Right ventricle myocardium inferior (tissue), 1 donor: ENCODE measurements around the gene UBAC2. TPM values are rescaled to one million over a fixed set of nuclear protein-coding genes. Genes with fewer than 3 reads are reported as not detected.
"Not testable (repeated sequence)": the region's sequence is repeated elsewhere in the genome, so short reads cannot be mapped to it uniquely, and the experiment has no call there.

Experiments
- ATAC-seq: fragments of 200-7000 bp; cut with Tn5 transposase; one replicate; pipeline ENCODE4 v1.9.1; 2020; ENCODE audit warnings: mild to moderate bottlenecking, moderate library complexity
- DNase-seq: peaks from one replicate; pipeline ENCODE4 v3.0.0; 2021; ENCODE audit errors: missing footprints
- intact Hi-C: fragments of 100-400 bp; cut with DNase I; formaldehyde crosslinking; loops from one replicate; pipeline ENCODE4 v1.11.0; 2022
- total RNA-seq: library from RNA; stranded (reverse); fragmentation: NEBNext Ultra II Directional; extraction: Animal tissue kit (Norgen Biotek cat#: 25700); gene quantifications from one replicate; pipeline ENCODE4 v1.2.1, GENCODE V29; 2021
- donor health status: DM: no; HTN: yes; CAD: no; lungs with severe emphysema.

UBAC2 gene
- total RNA-seq, 1 donor from 2014 or later = 39.1 TPM

DNA sequence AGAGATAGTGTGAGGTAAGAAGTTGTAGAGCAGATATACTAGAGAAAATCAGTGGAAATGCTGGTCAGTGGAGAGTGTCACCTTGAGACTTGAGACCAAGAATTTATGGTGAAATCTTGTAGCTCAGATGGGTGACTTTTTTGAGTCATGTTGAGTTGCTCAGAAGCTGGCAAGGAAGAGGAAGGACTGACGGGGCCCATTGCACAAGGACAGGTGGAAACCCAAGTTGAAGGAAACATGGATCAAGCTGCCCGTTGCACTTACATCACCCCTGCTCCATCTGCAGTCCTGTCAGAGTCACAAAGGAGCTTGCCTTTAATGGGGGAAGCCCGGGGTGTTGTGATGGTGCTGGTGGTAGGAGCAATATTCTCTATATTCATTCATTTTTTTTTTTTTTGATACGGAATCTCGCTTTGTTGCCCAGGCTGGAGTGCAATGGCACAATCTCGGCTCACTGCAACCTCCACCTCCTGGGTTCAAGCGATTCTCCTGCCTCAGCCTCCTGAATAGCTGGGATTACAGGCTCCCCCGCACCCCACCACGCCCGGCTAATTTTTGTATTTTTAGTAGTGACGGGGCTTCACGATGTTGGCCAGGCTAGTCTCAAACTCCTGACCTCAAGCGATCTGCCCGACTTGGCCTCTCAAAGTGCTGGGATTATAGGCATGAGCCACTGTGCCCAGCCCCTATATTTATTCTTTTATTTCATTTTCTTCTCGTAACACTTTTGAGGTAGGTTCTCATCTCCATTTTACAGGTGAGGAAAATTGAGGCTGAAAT lies 27.4 kb downstream of the UBAC2 start:
- no peak for DNase-seq
- intact Hi-C loops = no loop called here
- no peak for ATAC-seq

DNA sequence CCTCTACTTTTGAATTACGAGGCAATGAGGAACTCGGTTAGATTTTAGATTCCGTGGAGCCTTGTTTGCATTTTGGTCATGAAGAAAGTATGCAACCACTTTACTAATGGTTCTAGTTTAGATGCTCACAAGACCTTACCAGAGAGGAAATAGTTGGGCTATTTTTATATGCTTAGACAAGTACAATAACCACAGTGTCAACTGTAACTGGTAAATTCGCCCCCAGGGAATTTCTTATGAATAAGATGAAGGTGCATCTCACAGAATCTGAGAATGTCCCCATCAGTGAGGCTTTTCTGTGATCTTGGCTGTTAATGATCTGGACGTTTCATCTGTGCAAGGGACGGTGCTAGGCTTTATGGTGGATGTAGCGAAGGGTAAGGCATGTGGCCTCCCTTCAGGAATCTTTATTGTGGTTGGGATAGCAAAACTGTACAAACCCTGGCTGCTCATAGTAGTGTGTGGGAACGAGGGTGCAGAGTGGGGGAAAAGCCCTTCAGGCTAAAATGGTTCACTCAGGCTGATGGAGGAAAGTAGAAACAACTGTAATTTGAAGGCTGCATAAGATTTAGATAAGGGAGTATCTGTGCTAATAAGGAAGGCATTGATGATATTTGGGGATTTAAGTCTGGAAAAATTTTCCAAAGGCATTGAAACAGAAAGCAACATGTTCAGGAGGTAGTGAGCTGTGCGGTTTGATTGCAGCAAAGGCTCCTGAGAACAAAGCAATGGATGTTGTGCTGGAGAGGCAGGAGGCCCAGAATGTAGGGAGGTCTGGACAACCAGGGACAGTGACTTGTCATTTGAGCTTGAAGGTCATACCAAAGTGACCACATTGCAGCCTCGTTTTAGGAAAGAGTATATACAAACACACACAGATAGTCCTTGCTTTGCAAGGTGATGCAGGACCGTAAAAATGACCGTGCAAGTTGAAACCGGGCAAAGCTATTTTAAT lies 28.4 kb downstream of the UBAC2 start:
- intact Hi-C loops = no loop called here
- DNase-seq = no peak
- ATAC-seq = peak; percentile 30

DNA sequence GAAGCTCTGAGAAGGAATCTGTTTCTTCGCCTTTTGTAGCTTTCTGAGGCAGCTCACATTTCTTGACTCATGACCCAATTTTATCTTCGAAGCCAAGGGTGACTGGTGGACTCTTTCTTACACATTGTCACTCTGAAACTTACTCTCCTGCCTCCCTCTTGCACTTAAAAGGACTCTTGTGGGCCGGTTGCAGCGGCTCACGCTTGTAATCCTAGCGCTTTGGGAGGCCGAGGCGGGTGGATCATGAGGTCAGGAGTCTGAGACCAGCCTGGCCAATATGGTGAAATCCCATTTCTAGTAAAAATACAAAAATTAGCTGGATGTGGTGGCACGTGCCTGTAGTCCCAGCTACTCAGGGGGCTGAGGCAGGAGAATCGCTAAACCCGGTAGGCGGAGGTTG lies 29.9 kb downstream of the UBAC2 start:
- ATAC-seq, DNase-seq, intact Hi-C loops: not testable (repeated sequence)

DNA sequence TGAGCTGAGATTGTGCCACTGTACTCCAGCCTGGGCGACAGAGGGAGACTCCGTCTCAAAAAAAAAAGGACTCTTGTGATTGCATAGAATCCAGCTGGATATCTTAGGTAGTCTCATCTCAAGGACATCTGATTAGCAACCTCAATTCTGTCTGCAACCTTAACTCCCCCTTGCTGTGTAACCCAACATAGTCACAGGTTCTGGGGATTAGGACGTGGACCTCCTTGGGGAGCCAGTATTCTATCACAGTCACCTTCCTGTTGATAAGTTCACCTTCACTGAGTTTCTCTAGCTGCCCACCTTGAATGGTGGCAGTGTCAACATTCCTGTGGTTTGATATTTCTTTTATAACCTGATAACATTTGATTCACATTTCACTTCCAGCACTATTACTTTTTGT lies 30.3 kb downstream of the UBAC2 start:
- ATAC-seq (no peak), DNase-seq (no peak)
- intact Hi-C loops = no loop called here

DNA sequence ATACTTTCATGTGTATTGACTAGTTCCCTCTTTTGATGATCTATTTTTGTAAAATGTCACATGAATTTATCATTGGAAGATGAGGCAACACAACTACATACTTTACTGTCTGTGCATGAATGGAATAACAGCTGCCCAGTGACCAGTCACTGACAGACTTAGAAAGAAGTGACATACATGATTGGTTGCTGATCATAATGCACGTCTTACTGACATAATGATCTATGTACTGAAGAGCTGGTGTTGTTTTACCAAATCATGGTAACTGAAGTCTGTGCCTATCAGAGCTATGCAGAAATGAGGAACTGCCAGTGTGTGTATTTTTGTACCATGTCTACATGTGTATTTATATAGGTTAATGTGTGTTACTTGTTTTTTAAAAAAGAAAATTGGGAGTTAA lies 31.1 kb downstream of the UBAC2 start:
- no peak for ATAC-seq
- intact Hi-C loops = no loop called here
- DNase-seq = no peak

DNA sequence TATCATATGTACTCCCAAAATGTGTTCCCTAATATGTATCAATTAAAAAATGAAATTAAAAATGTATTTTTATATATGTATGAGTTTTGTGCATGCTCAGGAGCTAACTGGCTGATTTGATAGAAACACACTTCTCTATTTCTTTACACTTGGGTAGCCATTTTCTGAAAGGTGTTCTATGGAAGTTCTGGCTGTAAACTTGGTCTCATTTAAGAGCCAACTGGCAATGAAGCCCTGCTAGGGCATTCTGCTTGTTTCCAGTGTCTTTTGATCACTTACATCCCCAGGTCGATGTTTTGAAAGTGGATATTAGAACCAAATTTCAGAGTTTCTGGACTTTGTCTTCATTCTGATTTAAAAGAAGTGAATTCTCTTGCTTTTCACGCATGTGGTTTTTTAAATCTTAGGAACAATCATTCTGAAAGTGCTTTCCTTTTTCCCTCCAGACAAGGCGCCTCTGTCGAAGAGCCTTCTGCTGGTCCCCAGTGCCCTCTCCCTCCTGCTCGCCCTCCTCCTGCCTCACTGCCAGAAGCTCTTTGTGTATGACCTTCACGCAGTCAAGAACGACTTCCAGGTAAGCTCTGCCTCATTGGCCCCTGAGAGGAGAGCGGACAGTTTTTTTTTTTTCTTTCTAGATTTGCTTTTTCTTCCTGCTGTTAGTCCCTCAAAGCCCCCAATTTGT lies 37.5 kb downstream of the UBAC2 start:
- no peak for DNase-seq
- intact Hi-C loops = no loop called here
- no peak for ATAC-seq

DNA sequence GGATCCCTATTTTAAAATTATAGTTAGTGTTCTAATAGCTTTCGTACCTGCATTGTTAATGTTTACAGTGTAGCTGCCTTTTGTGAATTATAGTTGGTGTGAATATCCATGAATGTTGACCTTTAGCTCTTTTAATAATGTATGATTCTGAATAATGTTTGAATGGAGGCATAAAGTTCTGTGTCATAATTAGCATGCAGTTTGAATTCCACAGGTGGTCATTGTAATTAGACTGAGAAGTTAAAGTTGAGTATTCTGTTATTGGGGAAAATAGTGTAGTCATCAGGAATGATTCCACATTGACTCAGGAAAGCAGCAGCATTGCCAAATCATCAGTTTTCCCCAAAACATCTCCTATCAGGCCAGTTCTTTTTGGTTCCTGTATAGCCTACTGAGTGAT lies 45.4 kb downstream of the UBAC2 start:
- intact Hi-C loops = no loop called here
- no peak for DNase-seq
- ATAC-seq = no peak

DNA sequence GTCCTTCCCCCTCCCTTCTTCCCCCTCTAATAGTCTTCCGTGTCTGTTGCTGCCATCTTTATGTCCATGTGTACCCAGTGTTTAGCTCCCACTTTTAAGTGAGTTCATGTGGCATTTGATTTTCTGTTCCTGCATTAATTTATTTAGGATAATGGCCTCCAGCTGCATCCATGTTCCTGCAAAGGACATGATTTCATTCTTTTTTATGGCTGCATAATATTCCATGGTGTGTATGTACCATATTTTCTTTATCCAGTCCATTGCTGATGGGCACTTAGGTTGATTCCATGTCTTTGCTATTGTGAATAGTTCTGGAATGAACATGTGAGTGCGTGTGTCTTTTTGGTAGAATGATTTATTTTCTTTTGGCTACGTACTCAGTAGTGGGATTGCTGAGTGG lies 48.5 kb downstream of the UBAC2 start:
- DNase-seq, intact Hi-C loops, ATAC-seq: not testable (repeated sequence)

DNA sequence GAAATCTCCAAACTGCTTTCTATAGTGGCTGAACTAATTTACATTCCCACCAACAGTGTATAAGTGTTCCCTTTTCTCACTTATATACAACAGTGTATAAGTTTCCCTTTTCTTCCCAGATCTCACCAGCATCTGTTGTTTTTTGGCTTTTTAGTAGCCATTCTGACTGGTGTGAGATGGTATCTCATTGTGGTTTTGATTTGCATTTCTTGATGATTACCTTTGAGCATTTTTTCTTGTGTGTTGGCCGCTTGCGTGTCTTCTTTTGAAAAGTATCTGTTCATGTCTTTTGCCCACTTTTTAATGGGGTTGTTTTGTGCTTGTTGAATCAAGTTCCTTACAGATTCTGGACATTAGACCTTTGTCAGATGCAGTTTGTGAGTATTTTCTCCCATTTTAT lies 49.0 kb downstream of the UBAC2 start:
- ATAC-seq, intact Hi-C loops, DNase-seq: not testable (repeated sequence)

DNA sequence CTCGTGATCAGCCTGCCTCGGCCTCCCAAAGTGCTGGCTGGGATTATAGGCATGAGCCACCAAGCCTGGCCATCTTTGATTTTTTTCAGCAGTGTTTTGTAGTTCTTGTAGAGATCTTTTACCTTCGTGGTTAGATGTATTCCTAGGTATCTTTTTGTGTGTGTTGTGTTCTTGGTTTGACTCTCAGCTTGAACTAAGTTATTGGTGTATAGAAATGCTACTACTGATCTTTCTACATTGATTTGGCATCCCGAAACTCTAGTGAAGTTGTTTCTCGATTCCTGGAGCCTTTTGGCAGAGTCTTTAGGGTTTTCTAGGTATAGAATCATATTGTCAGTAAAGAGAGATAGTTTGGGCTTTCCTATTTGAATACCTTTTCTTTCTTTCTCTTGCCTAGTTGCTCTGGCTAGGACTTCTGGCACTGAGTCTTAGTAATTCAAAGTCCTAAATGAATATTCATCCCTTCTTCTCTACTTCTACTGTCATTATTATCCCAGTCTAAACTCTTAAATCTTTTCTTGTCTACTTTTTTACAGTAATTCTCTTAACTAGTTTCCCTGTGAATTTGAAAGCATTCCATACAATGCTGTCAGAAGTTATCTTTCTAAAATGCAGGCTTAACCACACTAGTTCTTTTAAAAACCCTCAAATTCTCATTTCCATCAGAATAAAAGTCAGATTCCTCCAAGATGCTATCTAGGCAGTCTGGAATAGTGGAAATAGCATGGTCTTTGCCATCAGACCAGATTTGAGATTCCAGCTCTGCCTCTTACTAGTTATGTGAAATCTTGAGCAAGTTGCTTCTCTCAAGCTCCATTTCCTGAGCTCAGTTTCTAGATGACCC lies 50.5 kb downstream of the UBAC2 start:
- DNase-seq (no peak), ATAC-seq (no peak)
- intact Hi-C loops = no loop called here

DNA sequence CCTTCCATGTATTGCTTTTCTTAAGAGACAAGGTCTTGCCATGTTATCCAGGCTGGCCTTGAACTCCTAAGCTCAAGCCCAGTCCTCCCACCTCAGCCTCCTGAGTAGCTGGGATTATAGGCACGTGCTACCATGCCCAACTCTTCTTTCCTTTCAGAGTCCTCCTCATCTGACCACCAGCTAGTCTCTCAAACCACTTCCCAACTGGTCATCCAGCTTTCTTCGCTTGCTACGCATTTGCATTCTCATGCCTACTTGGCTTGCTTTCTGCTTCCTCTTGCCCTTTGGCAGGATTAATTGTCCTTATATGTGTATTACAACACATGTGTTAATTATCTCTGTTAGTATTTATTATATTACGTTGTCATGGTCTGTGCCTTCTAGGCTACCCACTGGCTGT lies 51.3 kb downstream of the UBAC2 start:
- intact Hi-C loops = no loop called here
- no peak for ATAC-seq

DNA sequence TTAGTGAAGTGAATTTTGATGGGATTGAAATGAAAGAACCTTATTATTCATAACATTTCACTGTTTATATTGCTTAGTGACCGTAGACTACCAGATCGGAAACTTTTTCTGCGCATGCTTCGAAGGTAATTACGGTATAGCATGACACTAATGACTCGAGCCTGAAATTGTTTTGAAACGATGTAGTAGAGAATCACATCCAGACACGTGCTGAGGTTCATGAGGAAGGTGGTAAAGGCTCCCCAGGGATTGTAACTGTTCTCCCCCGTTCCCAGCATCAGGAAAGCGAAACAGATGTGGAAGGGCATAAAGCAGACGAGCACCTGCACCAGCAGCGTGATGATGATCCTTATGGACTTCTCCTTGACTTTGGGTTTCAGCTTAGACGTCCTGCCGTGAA lies 54.2 kb downstream of the UBAC2 start:
- DNase-seq (no peak), ATAC-seq (no peak)
- intact Hi-C loops = no loop called here

More for the DNA sequence above, 51.3 kb downstream of the UBAC2 start:
- no peak for DNase-seq

DNA sequence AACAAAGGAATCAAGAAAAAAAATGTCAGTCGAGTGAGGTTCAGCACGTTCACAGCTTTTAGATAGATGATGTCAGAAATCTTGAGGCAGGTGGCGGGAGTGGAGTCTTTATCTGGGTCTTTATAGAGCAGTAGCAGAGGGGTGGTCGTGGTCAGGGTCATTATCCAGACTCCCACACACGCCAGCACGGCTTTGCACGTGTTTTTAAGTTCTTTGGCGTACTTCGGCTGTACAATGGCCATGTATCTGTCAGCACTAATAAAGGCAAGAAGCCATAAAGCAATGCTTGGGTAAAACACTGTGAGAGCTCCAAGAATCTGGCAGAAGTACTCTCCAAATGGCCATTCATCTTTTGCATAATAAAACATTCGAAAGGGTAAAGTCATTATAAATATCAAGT lies 54.6 kb downstream of the UBAC2 start:
- DNase-seq (no peak), ATAC-seq (no peak)
- intact Hi-C loops = no loop called here

DNA sequence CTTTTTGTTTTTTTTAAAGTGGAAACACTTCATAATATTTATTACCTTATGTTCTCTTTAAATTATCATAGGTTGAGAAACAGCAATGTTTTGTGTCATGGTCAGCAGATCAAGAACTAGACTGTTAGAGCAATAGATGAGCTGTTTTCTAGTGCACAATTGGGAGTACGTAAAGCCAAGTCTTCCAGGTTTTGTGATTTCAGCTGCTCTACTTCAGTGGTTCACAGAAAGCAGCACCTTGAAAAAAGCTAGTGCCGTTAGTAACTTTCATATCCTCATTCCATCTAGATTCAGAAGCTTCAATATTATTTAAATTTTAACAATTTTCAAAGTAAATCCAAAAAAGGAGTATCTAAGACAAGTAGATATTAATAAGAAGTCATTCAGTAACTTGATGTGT lies 55.6 kb downstream of the UBAC2 start:
- intact Hi-C loops = no loop called here
- DNase-seq (no peak), ATAC-seq (no peak)

DNA sequence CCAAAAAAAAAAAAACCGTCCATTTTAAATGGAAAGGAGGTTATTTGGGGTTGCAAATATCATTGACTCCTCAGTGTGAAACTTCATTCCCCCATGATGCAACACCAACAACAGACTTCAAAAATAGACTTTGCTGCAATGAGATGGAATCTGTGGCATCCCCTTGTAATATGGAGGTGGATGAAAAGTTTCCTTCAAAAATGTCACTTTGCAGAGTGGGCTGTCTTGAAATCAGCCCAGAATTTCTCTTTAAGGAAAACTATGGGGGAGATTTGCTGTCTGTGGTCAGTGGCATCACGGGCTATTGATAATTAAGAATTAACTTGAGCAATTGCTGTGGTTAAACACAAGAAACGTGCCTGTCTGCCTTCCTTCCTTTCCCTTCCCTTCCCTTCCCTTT lies 56.1 kb downstream of the UBAC2 start:
- ATAC-seq (no peak), DNase-seq (no peak)
- intact Hi-C loops = no loop called here

DNA sequence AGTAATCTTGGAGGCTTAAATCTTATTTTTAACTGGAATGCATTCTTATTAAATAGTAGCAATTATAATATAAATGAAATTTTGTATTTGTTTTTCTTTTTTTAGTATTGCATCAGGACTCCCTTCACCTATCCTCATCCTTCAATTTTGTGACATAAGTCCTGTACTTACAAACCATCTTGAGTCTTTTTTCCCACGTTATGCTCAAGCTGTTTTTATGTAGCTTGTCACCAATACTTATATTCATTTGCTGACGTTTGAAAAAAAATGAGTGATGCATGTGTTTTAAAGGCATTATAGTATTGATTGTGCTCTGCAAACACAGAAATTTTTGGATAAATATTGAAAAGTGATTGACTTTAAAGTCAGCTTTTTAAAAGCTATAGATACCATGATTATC lies 56.6 kb downstream of the UBAC2 start:
- intact Hi-C loops = no loop called here
- no peak for ATAC-seq
- no peak for DNase-seq

DNA sequence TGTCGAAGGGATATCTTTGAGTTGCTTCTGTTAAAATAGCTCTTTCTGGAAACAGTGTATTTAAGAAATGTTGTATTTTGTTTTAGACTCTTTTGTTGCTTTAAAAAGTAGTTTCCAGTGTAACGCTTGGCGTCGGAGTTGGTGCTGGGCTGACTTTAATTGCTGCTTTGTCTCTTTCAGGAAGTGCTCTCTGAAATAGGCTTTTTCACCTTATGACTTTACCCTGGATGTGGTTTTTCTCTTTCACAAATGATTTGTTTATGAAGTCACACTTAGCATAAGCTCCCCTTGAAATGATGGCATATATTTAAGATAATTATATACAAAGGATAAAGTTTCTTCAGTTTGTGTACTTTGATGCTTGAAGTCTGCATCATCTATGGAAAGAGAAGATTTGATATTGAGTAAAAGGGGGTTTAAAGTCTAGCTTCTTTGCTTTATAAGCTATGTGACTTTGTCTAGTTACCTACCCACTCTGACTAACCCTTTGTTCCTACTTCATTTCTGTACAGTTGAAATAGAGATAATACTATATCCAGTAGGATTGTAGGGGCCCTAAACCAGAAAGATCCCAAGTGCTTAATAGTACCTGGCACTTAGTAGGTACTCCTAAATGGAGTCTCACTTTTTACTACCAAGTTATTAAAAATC lies 57.7 kb downstream of the UBAC2 start, which contains the start of gene GPR18:
TSS of gene GPR18 (minus strand) at position 170 of the 651 bp plus-strand sequence. CDS start 2,507 bp downstream, outside the sequence.
- DNase-seq (no peak), ATAC-seq (no peak)
- intact Hi-C loops = no loop called here

DNA sequence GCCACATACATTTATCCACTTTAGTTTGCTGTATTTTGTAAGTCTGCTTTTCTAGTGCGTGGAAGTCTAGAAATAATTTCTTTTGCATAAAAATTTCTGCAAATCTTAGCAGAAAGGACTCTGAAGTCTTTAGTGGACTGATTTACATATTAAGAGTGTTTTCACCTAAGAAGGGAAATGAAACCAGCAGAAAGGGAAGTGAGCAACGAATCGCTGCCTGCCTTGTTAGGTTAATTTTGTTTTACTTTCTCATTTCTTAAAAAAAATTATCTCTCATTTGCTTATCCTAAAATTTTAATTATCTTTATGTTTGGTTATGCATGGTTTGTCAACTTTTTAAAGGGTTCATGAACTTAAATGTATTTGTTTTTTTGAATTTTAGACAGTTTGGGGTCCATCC lies 58.3 kb downstream of the UBAC2 start:
- no peak for ATAC-seq
- intact Hi-C loops = no loop called here
- DNase-seq = no peak
